Heart left ventricle (tissue), 16 donors: ENCODE measurements around the gene MAML2. TPM values are rescaled to one million over a fixed set of nuclear protein-coding genes. Genes with fewer than 3 reads are reported as not detected.

ENCODE experiments used
- ATAC-seq, 4 donors: fragments of 200-7000 bp; cut with Tn5 transposase; one replicate each; pipeline ENCODE4 v1.9.1; 2020 to 2022; ENCODE audit warnings: moderate library complexity in 4 of 4, mild to moderate bottlenecking in 3 of 4, moderate number of reproducible peaks in 1 of 4
- DNase-seq, 5 donors: peaks; one replicate each; pipeline ENCODE4 v3.0.0-alpha.2; 2020
- H3K27ac ChIP-seq, 12 donors: fragments of 200-600 bp; sonication (generic) in 4 of 12; one replicate each; pipeline versions ENCODE4 v1.5.0 to v1.8.0; 2016 to 2022; ENCODE audit warnings: mild to moderate bottlenecking in 2 of 12
- H3K27me3 ChIP-seq, 9 donors: fragments of 200-600 bp; sonication (generic) in 2 of 9; one replicate each; pipeline versions ENCODE4 v1.5.1 to v1.8.0; 2016 to 2022; ENCODE audit warnings: mild to moderate bottlenecking in 3 of 9
- H3K36me3 ChIP-seq, 9 donors: fragments of 200-600 bp; sonication (generic) in 2 of 9; one replicate each; pipeline versions ENCODE4 v1.5.0 to v1.8.0; 2018 to 2022; ENCODE audit warnings: mild to moderate bottlenecking in 2 of 9
- H3K4me1 ChIP-seq, 12 donors: fragments of 200-600 bp; sonication (generic) in 4 of 12; one replicate each; pipeline versions ENCODE4 v1.5.0 to v1.8.0; 2016 to 2022; ENCODE audit warnings: mild to moderate bottlenecking in 3 of 12
- H3K4me3 ChIP-seq, 12 donors: fragments of 200-600 bp; sonication (generic) in 4 of 12; one replicate each; pipeline versions ENCODE4 v1.5.0 to v1.8.0; 2017 to 2022; ENCODE audit warnings: mild to moderate bottlenecking in 9 of 12, moderate library complexity in 4 of 12
- H3K9me3 ChIP-seq, 12 donors: fragments of 200-600 bp; sonication (generic) in 4 of 12; one replicate each; pipeline versions ENCODE4 v1.5.0 to v1.8.0; 2016 to 2022; ENCODE audit warnings: mild to moderate bottlenecking in 1 of 12
- CTCF ChIP-seq, 12 donors: fragments of 200-600 bp; sonication (generic) in 4 of 12; IDR thresholded peaks; one replicate each; pipeline versions ENCODE4 v1.5.0 to v1.8.0; 2018 to 2022; ENCODE audit warnings: antibody characterized with exemption in 12 of 12, mild to moderate bottlenecking in 5 of 12
- POLR2A ChIP-seq, 2 donors: fragments of 450-650 bp; IDR thresholded peaks; one replicate each; pipeline ENCODE4 v1.6.1; 2017; ENCODE audit warnings: antibody characterized with exemption in 2 of 2, mild to moderate bottlenecking in 2 of 2, moderate library complexity in 2 of 2
- WGBS, 4 donors: extraction: QIAGEN DNeasy Blood & Tissue Kit in 2 of 4; methylation state at CpG; one replicate each; pipeline versions ENCODE4 v1.1.5 to v1.1.7; 2013 to 2018; 5-methylcytosine and 5-hydroxymethylcytosine counted together
- intact Hi-C, 10 donors: fragments of 100-400 bp; cut with DNase I; formaldehyde crosslinking; loops; one replicate each; pipeline versions ENCODE4 v1.11.1 to v1.14.2; 2022
- polyA plus RNA-seq, 2 donors: library from polyadenylated mRNA; stranded (reverse); fragments of 200-250 nt; gene quantifications; one replicate each; pipeline ENCODE4 v1.2.3, GENCODE V29; 2013
- total RNA-seq, 9 donors: library from RNA; depleted of rRNA in 2 of 9; stranded (reverse); fragments of >200 nt in 2 of 9; fragmentation: NEBNext Ultra II Directional in 3 of 9; extraction: Animal tissue kit (Norgen Biotek cat#: 25700) in 3 of 9; gene quantifications; one replicate each; pipeline versions ENCODE4 v1.1.0 to v1.2.4, GENCODE V29; 2016 to 2023
- donor health status: ischemic (EF 13 %, LVEDD 7.1; RV severe dilation, severe dysfunction).
- donor health status: healthy with polysubstance abuse.
- donor health status: DM: no; HTN: yes; CAD: no.
- donor health status: DM: no; HTN: no; CAD: no.
- donor health status: ischemic (EF 25% LVEDD 6.9; RV normal size, moderate dysfunction).
- donor health status: ischemic (EF 25% LVEDD 5.7; RV mildly dilated, moderate dysfunction).
- donor health status: healthy.
- donor health status: DM: yes; HTN: yes; CAD: no.
- donor health status: ischemic (EF 35%, LVEDD 5.7; RV mildly dilated, moderate dysfunction).
- donor health status: nonischemic (EF 11% LVEDD 7.7; RV severe dilation, severe dysfunction).
- donor health status: DM: yes; HTN: yes; CAD: no.
- donor health status: PGD.
- donor health status: ischemic (EF 29% LVEDD 5.4; RV normal size, mild dysfunction).
- donor health status: nonischemic (EF 23%, LVEDD 6.1; RV moderate dilation, normal function).

Gene MAML2
- total and polyA plus RNA-seq, 11 donors = 1.3 to 10.8 (median 4.8) TPM

GRCh38 chr11:96189351-96189750 lies 153.6 kb downstream of the MAML2 start:
- intact Hi-C loops = no loop called here
- WGBS, 4 donors = 94 to 100% (median 99%) methylated on average over 1 of the region's 1 CpG
- Histone ChIP-seq H3K4me3 (no peak overlapping the region), H3K27ac (peak overlapping the region in 1 of 12 donors; percentile 72), H3K4me1 (peaks cover 0 to 49% (median 22%) of the 10 kb centered on the region in 12 donors), H3K36me3 (no peaks in the 10 kb centered on the region), H3K27me3 (no peaks in the 10 kb centered on the region), H3K9me3 (no peaks in the 10 kb centered on the region)
- TF ChIP-seq POLR2A (IDR thresholded peaks at IDR 0.05) = no peak
- TF ChIP-seq CTCF (IDR thresholded peaks at IDR 0.05) = no peak
- DNase-seq = no peak
- ATAC-seq = no peak

- 35 to 48% (median 41%) methylated on average over 2 of the region's 2 CpGs for WGBS, 4 donors
- no peaks in the 10 kb centered on the region for H3K9me3 ChIP-seq
- no peaks in the 10 kb centered on the region for H3K27me3 ChIP-seq
- peaks cover 0 to 40% (median 18%) of the 10 kb centered on the region in 12 donors for H3K4me1 ChIP-seq
- DNase-seq (no peak), ATAC-seq (peak in 3 of 4 donors; percentile 44 to 79 (median 69))
- H3K36me3 ChIP-seq = no peaks in the 10 kb centered on the region
- intact Hi-C loops = no loop called here
- TF ChIP-seq CTCF (IDR thresholded peaks at IDR 0.05) (no peak), POLR2A (IDR thresholded peaks at IDR 0.05) (no peak)
- H3K27ac ChIP-seq = peak overlapping the region in 7 of 12 donors; percentile 35 to 72 (median 48)
- no peak overlapping the region for H3K4me3 ChIP-seq
Measured at GRCh38 chr11:96188243-96189006, 154.6 kb downstream of the MAML2 start.

GRCh38 chr11:96187822-96188221 lies 155.2 kb downstream of the MAML2 start:
- no peak for TF ChIP-seq CTCF (IDR thresholded peaks at IDR 0.05)
- no peak for TF ChIP-seq POLR2A (IDR thresholded peaks at IDR 0.05)
- DNase-seq = peak in 2 of 5 donors; percentile 39 to 60
- H3K36me3 ChIP-seq = no peaks in the 10 kb centered on the region
- WGBS, 4 donors = 53 to 68% (median 65%) methylated on average over 3 of the region's 3 CpGs
- peak in 3 of 4 donors; percentile 70 to 90 (median 89) for ATAC-seq
- no peaks in the 10 kb centered on the region for H3K27me3 ChIP-seq
- intact Hi-C loops = no loop called here
- peak overlapping the region in 7 of 12 donors; percentile 35 to 72 (median 48) for H3K27ac ChIP-seq
- peaks cover 0 to 38% (median 16%) of the 10 kb centered on the region in 12 donors for H3K4me1 ChIP-seq
- no peaks in the 10 kb centered on the region for H3K9me3 ChIP-seq
- H3K4me3 ChIP-seq = no peak overlapping the region

- H3K27me3 ChIP-seq = no peaks in the 10 kb centered on the region
- peaks cover 0 to 38% (median 16%) of the 10 kb centered on the region in 12 donors for H3K4me1 ChIP-seq
- no peak overlapping the region for H3K27ac ChIP-seq
- intact Hi-C loops = no loop called here
- no peak for DNase-seq
- 92 to 100% (median 94%) methylated on average over 1 of the region's 1 CpG for WGBS, 4 donors
- H3K36me3 ChIP-seq = no peaks in the 10 kb centered on the region
- H3K4me3 ChIP-seq = no peak overlapping the region
- no peak for ATAC-seq
- H3K9me3 ChIP-seq = no peaks in the 10 kb centered on the region
- no peak for TF ChIP-seq CTCF (IDR thresholded peaks at IDR 0.05)
- TF ChIP-seq POLR2A (IDR thresholded peaks at IDR 0.05) = no peak
Measured at GRCh38 chr11:96186806-96187205, 156.2 kb downstream of the MAML2 start.
